HG03439 (cell line): Measurements from ENCODE around the gene SLC8A2.
"Not testable (repeated sequence)": the region's sequence is repeated elsewhere in the genome, so short reads cannot be mapped to it uniquely, and the experiment has no call there.

Experiments used
- ATAC-seq: cut with Tn5 transposase; IDR thresholded peaks from one replicate; pipeline ENCODE4 v1.9.1; 2021; ENCODE audit warnings: mild to moderate bottlenecking, moderate library complexity; ENCODE audit not compliant: unreplicated experiment

SLC8A2 gene

GRCh38 chr19:47414469-47414868, 57.2 kb downstream of the SLC8A2 start:
- ATAC-seq = no peak

- no peak for ATAC-seq
These were observed 57.8 kb downstream of the SLC8A2 start for GRCh38 chr19:47413941-47414340.

GRCh38 chr19:47411696-47412095, 60.0 kb downstream of the SLC8A2 start:
- not testable (repeated sequence) for ATAC-seq

- ATAC-seq = no peak
These were observed 60.6 kb downstream of the SLC8A2 start for GRCh38 chr19:47411101-47411500.

GRCh38 chr19:47408156-47408938, 63.3 kb downstream of the SLC8A2 start:
- ATAC-seq = no peak

GRCh38 chr19:47407417-47407774, 64.3 kb downstream of the SLC8A2 start:
- ATAC-seq = no peak

GRCh38 chr19:47406711-47407416, 64.8 kb downstream of the SLC8A2 start:
- no peak for ATAC-seq

- no peak for ATAC-seq
These were observed 65.8 kb downstream of the SLC8A2 start for GRCh38 chr19:47405854-47406417.

- ATAC-seq = no peak
These were observed 66.5 kb downstream of the SLC8A2 start for GRCh38 chr19:47405197-47405550.

GRCh38 chr19:47404334-47405196, 67.1 kb downstream of the SLC8A2 start:
- no peak for ATAC-seq

GRCh38 chr19:47402504-47402903, 69.2 kb downstream of the SLC8A2 start:
- ATAC-seq = no peak

- ATAC-seq = no peak
These were observed 72.7 kb downstream of the SLC8A2 start for GRCh38 chr19:47398707-47399597.

GRCh38 chr19:47391510-47392223, 80.0 kb downstream of the SLC8A2 start:
- no peak for ATAC-seq

- no peak for ATAC-seq
These were observed 80.9 kb downstream of the SLC8A2 start for GRCh38 chr19:47390533-47391488.

- ATAC-seq = no peak
These were observed 82.5 kb downstream of the SLC8A2 start for GRCh38 chr19:47389150-47389556.

- not testable (repeated sequence) for ATAC-seq
These were observed 83.0 kb downstream of the SLC8A2 start for GRCh38 chr19:47388721-47389120.

- not testable (repeated sequence) for ATAC-seq
These were observed 84.1 kb downstream of the SLC8A2 start for GRCh38 chr19:47387623-47388022.

GRCh38 chr19:47386582-47386981, 85.1 kb downstream of the SLC8A2 start:
- not testable (repeated sequence) for ATAC-seq
